H1 (cell line): ENCODE results near the gene B3GAT1. TPM values are rescaled to one million over a fixed set of nuclear protein-coding genes. Genes with fewer than 3 reads are reported as not detected.

Source experiments
- CHD7 ChIP-seq: fragments of 300-600 bp; sonication (generic); IDR thresholded peaks from 2 replicates; pipeline ENCODE4 v1.7.1; 2012; ENCODE audit warnings: low read length, moderate library complexity, mild to moderate bottlenecking, inconsistent platforms; ENCODE audit not compliant: insufficient replicate concordance
- CTBP2 ChIP-seq: IDR thresholded peaks from 2 replicates; pipeline ENCODE4 v1.7.0; 2011; ENCODE audit warnings: borderline replicate concordance, mild to moderate bottlenecking, moderate library complexity, mixed read lengths, low read length; ENCODE audit not compliant: insufficient read depth, insufficient read length
- NANOG ChIP-seq: IDR thresholded peaks from 2 replicates; pipeline ENCODE4 v1.6.1; 2011; ENCODE audit warnings: low read length, low read depth, mild to moderate bottlenecking, inconsistent platforms; ENCODE audit not compliant: insufficient read depth, poor library complexity, severe bottlenecking
- SUZ12 ChIP-seq: fragments of 200-600 bp; sonication (generic); IDR thresholded peaks from 2 replicates; pipeline ENCODE4 v1.6.1; 2012; ENCODE audit warnings: mild to moderate bottlenecking, inconsistent platforms, low read length, moderate library complexity, mixed read lengths
- polyA plus RNA-seq, 7 experiments: library from polyadenylated mRNA; depleted of rRNA in 3 of 7; stranded (reverse) in 5 of 7; unstranded in 2 of 7; fragments of >200 nt in 5 of 7; fragments of 200-250 nt in 2 of 7; gene quantifications; 1 replicate in 5 of 7; 2 replicates in 1 of 7; 4 replicates in 1 of 7; pipeline versions ENCODE4 v1.2.1 to v1.2.3, GENCODE V29; 2011 to 2013; ENCODE audit warnings: missing spikeins in 2 of 7, mixed read lengths in 2 of 7
- total RNA-seq: library from RNA; stranded (reverse); fragmentation: NEBNext Ultra II Directional; extraction: Animal tissue kit (Norgen Biotek cat#: 25700); gene quantifications from 2 replicates; pipeline ENCODE4 v1.2.1, GENCODE V29; 2021
- TF ChIP-seq, protein P1 (sequence below): IDR thresholded peaks from 2 replicates; pipeline ENCODE4 v1.6.1; 2011; ENCODE audit warnings: low read depth, mild to moderate bottlenecking, low read length; ENCODE audit not compliant: insufficient read depth
- TF ChIP-seq, protein P2 (sequence below), 3 experiments: IDR thresholded peaks; 1 replicate in 2 of 3; 2 replicates in 1 of 3; pipeline versions ENCODE4 v1.5.1 to v1.6.1; 2011; ENCODE audit warnings: low read length in 3 of 3, mild to moderate bottlenecking in 3 of 3, inconsistent platforms in 2 of 3, low read depth in 1 of 3, moderate library complexity in 1 of 3; ENCODE audit not compliant: insufficient read depth in 1 of 3; ENCODE audit errors: control extremely low read depth in 1 of 3

B3GAT1 gene
- total and polyA plus RNA-seq, 2 of the 8 experiments (the other 6 are each of a cell fraction or from before 2014, with no cell fraction given), result 19.7 to 32.4 TPM

DNA sequence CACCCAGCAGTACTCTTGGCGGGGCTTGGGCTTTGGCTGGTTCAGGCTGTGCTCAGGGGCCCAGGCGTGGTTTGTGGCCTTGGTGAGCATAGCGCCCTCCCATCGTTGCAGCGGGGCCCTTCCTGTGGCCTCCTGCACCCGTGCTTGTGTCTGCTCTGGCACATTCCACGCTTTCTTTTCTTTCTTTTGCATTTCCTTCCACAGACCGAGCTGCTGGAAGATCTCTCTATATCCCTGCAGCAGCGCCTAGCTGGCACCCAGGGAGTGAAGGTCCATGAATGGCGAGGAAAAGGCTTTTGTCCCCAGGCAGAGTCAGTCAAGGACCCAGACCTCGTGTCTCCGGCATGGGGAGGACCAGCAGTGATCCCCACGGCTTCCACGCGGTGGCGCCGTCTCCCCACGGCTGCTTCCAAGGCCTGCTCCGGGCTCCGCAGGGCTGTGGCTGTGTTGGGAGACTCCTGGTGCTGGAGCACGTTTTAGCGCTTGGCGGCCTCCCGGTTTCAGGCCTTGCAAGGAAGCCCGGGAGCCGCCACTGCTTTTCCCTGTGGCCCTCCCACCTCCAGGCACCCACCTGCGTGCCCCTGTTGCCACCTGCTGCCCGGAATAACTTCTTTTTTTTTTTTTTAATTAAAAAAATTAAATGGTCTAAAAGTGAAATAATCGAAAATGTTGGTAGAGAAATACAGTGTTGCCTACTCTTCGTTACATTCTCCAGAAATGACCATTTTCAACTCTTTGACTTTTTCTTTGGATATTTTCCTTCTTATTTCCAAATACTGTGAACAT, 51.8 kb downstream of the B3GAT1 start (continued):
- TF ChIP-seq CHD7, result no peak
- TF ChIP-seq, protein P1, sequence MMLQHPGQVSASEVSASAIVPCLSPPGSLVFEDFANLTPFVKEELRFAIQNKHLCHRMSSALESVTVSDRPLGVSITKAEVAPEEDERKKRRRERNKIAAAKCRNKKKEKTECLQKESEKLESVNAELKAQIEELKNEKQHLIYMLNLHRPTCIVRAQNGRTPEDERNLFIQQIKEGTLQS, result no peak
- TF ChIP-seq, protein P2, sequence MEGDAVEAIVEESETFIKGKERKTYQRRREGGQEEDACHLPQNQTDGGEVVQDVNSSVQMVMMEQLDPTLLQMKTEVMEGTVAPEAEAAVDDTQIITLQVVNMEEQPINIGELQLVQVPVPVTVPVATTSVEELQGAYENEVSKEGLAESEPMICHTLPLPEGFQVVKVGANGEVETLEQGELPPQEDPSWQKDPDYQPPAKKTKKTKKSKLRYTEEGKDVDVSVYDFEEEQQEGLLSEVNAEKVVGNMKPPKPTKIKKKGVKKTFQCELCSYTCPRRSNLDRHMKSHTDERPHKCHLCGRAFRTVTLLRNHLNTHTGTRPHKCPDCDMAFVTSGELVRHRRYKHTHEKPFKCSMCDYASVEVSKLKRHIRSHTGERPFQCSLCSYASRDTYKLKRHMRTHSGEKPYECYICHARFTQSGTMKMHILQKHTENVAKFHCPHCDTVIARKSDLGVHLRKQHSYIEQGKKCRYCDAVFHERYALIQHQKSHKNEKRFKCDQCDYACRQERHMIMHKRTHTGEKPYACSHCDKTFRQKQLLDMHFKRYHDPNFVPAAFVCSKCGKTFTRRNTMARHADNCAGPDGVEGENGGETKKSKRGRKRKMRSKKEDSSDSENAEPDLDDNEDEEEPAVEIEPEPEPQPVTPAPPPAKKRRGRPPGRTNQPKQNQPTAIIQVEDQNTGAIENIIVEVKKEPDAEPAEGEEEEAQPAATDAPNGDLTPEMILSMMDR (IDR thresholded peaks at IDR 0.05; ENCODE audit: control extremely low read depth in 1 of 3, insufficient read depth in 1 of 3, low read depth in 1 of 3, low read length in 3 of 3), result peak; percentile 97 to 99 (median 99)
- no peak for TF ChIP-seq SUZ12
- no peak for TF ChIP-seq NANOG
- TF ChIP-seq CTBP2, result no peak
